Transverse colon (tissue), 3 donors: ENCODE measurements around the gene RIMBP2.

Source experiments
- EP300 ChIP-seq: sonication (generic); formaldehyde crosslinking; IDR thresholded peaks from one replicate; pipeline ENCODE4 v1.6.1; 2017; ENCODE audit warnings: antibody characterized with exemption, low read depth
- TF ChIP-seq, protein P1 (sequence below), 5 experiments: fragments of 200-600 bp in 3 of 5; fragments of 450-650 bp in 2 of 5; sonication (generic) in 3 of 5; IDR thresholded peaks; 1 replicate in 2 of 5; 2 replicates in 3 of 5; pipeline ENCODE4 v1.5.1; 2016 to 2017; ENCODE audit warnings: antibody characterized with exemption in 5 of 5, inconsistent platforms in 3 of 5, mild to moderate bottlenecking in 2 of 5, moderate library complexity in 1 of 5

DNA sequence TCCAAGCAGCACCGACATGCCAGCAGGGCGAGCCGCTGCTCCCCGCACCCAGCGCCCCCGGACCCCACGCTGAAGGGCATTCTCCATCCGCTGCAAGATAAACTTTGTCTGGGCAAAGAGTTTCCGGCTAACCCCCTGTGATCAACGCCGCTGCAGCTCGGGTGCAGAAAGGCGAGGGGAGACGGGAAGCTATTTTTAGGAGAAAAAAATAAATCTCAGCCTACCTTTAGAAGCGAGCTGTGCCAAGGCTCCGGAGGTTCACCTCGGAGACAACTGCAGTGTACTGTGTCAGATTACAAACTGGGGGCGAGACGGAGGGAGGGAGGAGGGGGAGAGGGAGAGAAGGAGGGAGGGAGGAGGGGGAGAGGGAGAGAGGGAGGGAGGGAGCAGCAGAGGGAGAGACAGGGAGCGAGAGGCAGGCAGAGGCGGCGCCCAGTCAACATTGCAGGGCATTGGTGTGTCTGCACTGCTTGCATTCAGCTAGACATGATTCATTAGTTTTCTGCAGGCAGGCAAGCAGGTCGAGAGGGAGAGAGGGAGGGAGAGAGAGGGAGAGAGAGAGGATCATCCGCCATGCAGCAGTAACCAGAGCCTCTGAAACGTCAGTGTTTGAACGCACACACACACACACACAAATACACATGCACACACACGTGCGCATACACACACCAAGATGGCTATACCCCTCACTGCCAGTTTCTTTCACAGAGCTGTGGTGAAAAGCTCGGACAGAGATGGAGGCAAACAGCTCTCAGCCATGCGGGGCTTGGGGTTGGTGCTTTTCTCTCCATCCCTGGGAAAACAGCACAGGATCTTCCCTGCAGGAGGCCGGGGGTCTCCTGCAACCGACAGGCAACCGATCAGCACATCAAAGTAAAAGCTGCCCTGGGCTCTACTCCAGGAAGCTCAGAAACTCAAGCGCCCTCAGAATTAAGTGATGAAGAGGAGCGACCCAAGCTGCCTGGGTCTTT, at the start of gene RIMBP2:
- no peak for TF ChIP-seq EP300
- TF ChIP-seq, protein P1, sequence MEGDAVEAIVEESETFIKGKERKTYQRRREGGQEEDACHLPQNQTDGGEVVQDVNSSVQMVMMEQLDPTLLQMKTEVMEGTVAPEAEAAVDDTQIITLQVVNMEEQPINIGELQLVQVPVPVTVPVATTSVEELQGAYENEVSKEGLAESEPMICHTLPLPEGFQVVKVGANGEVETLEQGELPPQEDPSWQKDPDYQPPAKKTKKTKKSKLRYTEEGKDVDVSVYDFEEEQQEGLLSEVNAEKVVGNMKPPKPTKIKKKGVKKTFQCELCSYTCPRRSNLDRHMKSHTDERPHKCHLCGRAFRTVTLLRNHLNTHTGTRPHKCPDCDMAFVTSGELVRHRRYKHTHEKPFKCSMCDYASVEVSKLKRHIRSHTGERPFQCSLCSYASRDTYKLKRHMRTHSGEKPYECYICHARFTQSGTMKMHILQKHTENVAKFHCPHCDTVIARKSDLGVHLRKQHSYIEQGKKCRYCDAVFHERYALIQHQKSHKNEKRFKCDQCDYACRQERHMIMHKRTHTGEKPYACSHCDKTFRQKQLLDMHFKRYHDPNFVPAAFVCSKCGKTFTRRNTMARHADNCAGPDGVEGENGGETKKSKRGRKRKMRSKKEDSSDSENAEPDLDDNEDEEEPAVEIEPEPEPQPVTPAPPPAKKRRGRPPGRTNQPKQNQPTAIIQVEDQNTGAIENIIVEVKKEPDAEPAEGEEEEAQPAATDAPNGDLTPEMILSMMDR (IDR thresholded peaks at IDR 0.05) = no peak
